Left ventricle myocardium inferior (tissue), 1 donor: Measurements from ENCODE around the gene KIF6. TPM values are rescaled to one million over a fixed set of nuclear protein-coding genes. Genes with fewer than 3 reads are reported as not detected.
A peak's percentile ranks its signal among the peaks of the same experiment; 100 is the strongest.

Source experiments
- DNase-seq: peaks from one replicate; pipeline ENCODE4 v3.0.0-alpha.2; 2020
- H3K27ac ChIP-seq: fragments of 200-600 bp; replicated peaks from 2 replicates; pipeline ENCODE4 v1.8.0; 2021
- H3K27me3 ChIP-seq: fragments of 200-600 bp; 2 replicates; pipeline ENCODE4 v1.8.0; 2021; ENCODE audit warnings: low read depth
- H3K36me3 ChIP-seq: fragments of 200-600 bp; 2 replicates; pipeline ENCODE4 v1.8.0; 2021
- H3K4me1 ChIP-seq: fragments of 200-600 bp; 2 replicates; pipeline ENCODE4 v1.8.0; 2021
- H3K4me3 ChIP-seq: fragments of 200-600 bp; 2 replicates; pipeline ENCODE4 v1.8.0; 2021; ENCODE audit warnings: mild to moderate bottlenecking, moderate library complexity
- H3K9me3 ChIP-seq: fragments of 200-600 bp; replicated peaks from 2 replicates; pipeline ENCODE4 v1.8.0; 2021
- CTCF ChIP-seq: fragments of 200-600 bp; IDR thresholded peaks from 2 replicates; pipeline ENCODE4 v1.8.0; 2021; ENCODE audit warnings: antibody characterized with exemption, mild to moderate bottlenecking, borderline replicate concordance
- intact Hi-C: fragments of 100-400 bp; cut with micrococcal nuclease; formaldehyde crosslinking; loops from one replicate; pipeline ENCODE4 v1.11.0; 2022
- total RNA-seq: library from RNA; stranded (reverse); fragmentation: NEBNext Ultra II Directional; extraction: Animal tissue kit (Norgen Biotek cat#: 25700); gene quantifications from one replicate; pipeline ENCODE4 v1.2.1, GENCODE V29; 2021
- donor health status: DM: no; HTN: yes; CAD: no; lungs with severe emphysema.

KIF6 gene
- total RNA-seq, 1 donor from 2014 or later = 0.69 TPM

DNA sequence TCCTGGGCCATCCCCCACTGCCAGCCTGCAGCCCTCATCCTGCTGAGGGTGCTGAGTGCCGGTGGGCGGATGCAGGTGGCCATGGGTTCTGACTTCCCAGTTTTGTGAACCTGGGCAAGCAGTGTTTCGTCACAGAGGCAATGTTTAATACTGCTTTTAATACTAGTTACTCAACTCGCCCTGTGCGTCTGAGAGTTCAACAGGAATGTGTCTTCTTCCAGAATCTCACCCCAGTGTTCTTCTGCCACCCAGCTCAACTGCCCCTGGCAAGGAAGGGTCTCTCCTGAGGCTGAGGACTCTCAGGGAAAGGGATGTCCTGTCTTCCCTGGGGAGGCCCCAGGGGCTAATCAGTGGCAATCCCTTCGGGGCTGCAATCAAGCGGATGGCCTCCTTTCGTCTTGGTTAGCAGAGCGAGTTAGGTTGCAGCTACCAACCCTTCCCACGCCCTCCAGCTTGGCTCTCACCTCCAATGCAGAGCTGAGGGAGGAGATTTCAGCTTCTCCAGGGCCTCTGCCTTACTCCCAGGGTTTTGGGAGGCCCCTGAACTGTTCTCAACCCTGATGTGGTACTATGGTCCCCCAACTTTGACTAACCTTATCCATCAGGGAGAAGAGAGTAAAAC, 404.7 kb downstream of the KIF6 start:
- H3K27me3 ChIP-seq = peaks cover 50% of the 10 kb centered on the region
- H3K36me3 ChIP-seq = no peaks in the 10 kb centered on the region
- no peaks in the 10 kb centered on the region for H3K4me1 ChIP-seq
- intact Hi-C loops = no loop called here
- DNase-seq = no peak
- no peak overlapping the region for H3K4me3 ChIP-seq
- H3K27ac ChIP-seq = no peak overlapping the region
- TF ChIP-seq CTCF = no peak
- no peaks in the 10 kb centered on the region for H3K9me3 ChIP-seq

- Histone ChIP-seq H3K27me3 (peaks cover 55% of the 10 kb centered on the region), H3K4me1 (no peaks in the 10 kb centered on the region), H3K4me3 (no peak overlapping the region), H3K36me3 (no peaks in the 10 kb centered on the region), H3K27ac (no peak overlapping the region), H3K9me3 (no peaks in the 10 kb centered on the region)
- no peak for TF ChIP-seq CTCF
- intact Hi-C loops = no loop called here
- no peak for DNase-seq
These were observed 405.4 kb downstream of the KIF6 start for GRCh38 chr6:39319621-39320362.

GRCh38 chr6:39317256-39317655, 408.0 kb downstream of the KIF6 start:
- TF ChIP-seq CTCF = no peak
- H3K9me3 ChIP-seq = no peaks in the 10 kb centered on the region
- no peak overlapping the region for H3K27ac ChIP-seq
- H3K27me3 ChIP-seq = peaks cover 65% of the 10 kb centered on the region
- no peaks in the 10 kb centered on the region for H3K36me3 ChIP-seq
- H3K4me3 ChIP-seq = no peak overlapping the region
- intact Hi-C loops = no loop called here
- no peak for DNase-seq
- H3K4me1 ChIP-seq = peaks cover 16% of the 10 kb centered on the region

GRCh38 chr6:39314273-39314795, 410.9 kb downstream of the KIF6 start, which contains the start of gene KCNK17:
KCNK17 (minus strand) TSS chr6:39314419; CDS start chr6:39314320, 99 bp downstream.
- intact Hi-C loops = no loop called here
- peaks cover 82% of the 10 kb centered on the region for H3K27me3 ChIP-seq

More at GRCh38 chr6:39314273-39314795, 410.9 kb downstream of the KIF6 start, which contains the start of gene KCNK17:
- no peak for TF ChIP-seq CTCF
- H3K27ac ChIP-seq = no peak within 1 kb of the TSS
- peaks cover 16% of the 10 kb centered on the region for H3K4me1 ChIP-seq
- no peaks in the 10 kb centered on the region for H3K9me3 ChIP-seq
- peak within 1 kb of the TSS; percentile 54 for H3K4me3 ChIP-seq
- no peak for DNase-seq
- H3K36me3 ChIP-seq = no peaks in the 10 kb centered on the region
